ENCODE measurements around the gene TMEM201.

GRCh38 chr1:9609998-9610397, 21.3 kb downstream of the TMEM201 start:
- no peak for TF ChIP-seq CTCF (IDR thresholded peaks at IDR 0.05)
- TF ChIP-seq POLR2A (IDR thresholded peaks at IDR 0.05) = no peak

Measured in Peyer's patch (tissue), 4 donors.